H9 (cell line): Measurements from ENCODE around the gene LCNL1. TPM values are rescaled to one million over a fixed set of nuclear protein-coding genes. Genes with fewer than 3 reads are reported as not detected.

Experiments
- DNase-seq: peaks from one replicate; pipeline ENCODE4 v3.0.0-alpha.2; 2017
- H2AFZ ChIP-seq: one replicate; pipeline ENCODE4 v1.6.1; 2013; ENCODE audit warnings: mild to moderate bottlenecking, low read length, control low read depth, moderate library complexity
- H2AK5ac ChIP-seq: 2 replicates; pipeline ENCODE4 v1.6.1; 2013; ENCODE audit warnings: low read length, control low read depth, mixed read lengths; ENCODE audit not compliant: insufficient read length
- H2BK120ac ChIP-seq: one replicate; pipeline ENCODE4 v1.6.1; 2013; ENCODE audit warnings: low read depth, mild to moderate bottlenecking, low read length, control low read depth, inconsistent platforms; ENCODE audit not compliant: poor library complexity, severe bottlenecking
- H2BK12ac ChIP-seq: 2 replicates; pipeline ENCODE4 v1.6.1; 2013; ENCODE audit warnings: low read length, control low read depth, mixed read lengths, low read depth; ENCODE audit not compliant: insufficient read length
- H2BK15ac ChIP-seq: 2 replicates; pipeline ENCODE4 v1.6.1; 2013; ENCODE audit warnings: low read depth, low read length, control low read depth
- H2BK20ac ChIP-seq: one replicate; pipeline ENCODE4 v1.6.1; 2013; ENCODE audit warnings: low read depth, mild to moderate bottlenecking, low read length, control low read depth, inconsistent platforms; ENCODE audit not compliant: poor library complexity, severe bottlenecking
- H2BK5ac ChIP-seq: 2 replicates; pipeline ENCODE4 v1.6.1; 2013; ENCODE audit warnings: low read length, control low read depth, mixed read lengths; ENCODE audit not compliant: insufficient read length
- H3K14ac ChIP-seq: 2 replicates; pipeline ENCODE4 v1.6.1; 2013; ENCODE audit warnings: low read length, control low read depth; ENCODE audit not compliant: insufficient read depth
- H3K18ac ChIP-seq: 2 replicates; pipeline ENCODE4 v1.6.1; 2013; ENCODE audit warnings: low read depth, mild to moderate bottlenecking, mixed read lengths, low read length, control low read depth; ENCODE audit not compliant: insufficient read length
- H3K23ac ChIP-seq: 2 replicates; pipeline ENCODE4 v1.6.1; 2013; ENCODE audit warnings: low read length, control low read depth, mixed read lengths, low read depth; ENCODE audit not compliant: insufficient read length
- H3K23me2 ChIP-seq: 2 replicates; pipeline ENCODE4 v1.6.1; 2013; ENCODE audit warnings: low read depth, mild to moderate bottlenecking, mixed read lengths, low read length, control low read depth; ENCODE audit not compliant: insufficient read length, poor library complexity, severe bottlenecking
- H3K27ac ChIP-seq: 2 replicates; pipeline ENCODE4 v1.5.1; 2013; ENCODE audit warnings: low read length, control low read depth, mixed read lengths, low read depth; ENCODE audit not compliant: insufficient read length
- H3K27me3 ChIP-seq: 2 replicates; pipeline ENCODE4 v1.6.1; 2013; ENCODE audit warnings: low read length, control low read depth, inconsistent platforms; ENCODE audit not compliant: insufficient read depth
- H3K4ac ChIP-seq: 2 replicates; pipeline ENCODE4 v1.6.1; 2013; ENCODE audit warnings: low read depth, mild to moderate bottlenecking, control low read depth, inconsistent platforms, low read length, moderate library complexity
- H3K4me1 ChIP-seq: 2 replicates; pipeline ENCODE4 v1.6.1; 2013; ENCODE audit warnings: low read length, control low read depth, inconsistent platforms; ENCODE audit not compliant: insufficient read depth
- H3K4me2 ChIP-seq: 2 replicates; pipeline ENCODE4 v1.6.1; 2013; ENCODE audit warnings: low read length, control low read depth, mixed read lengths; ENCODE audit not compliant: insufficient read length, insufficient read depth
- H3K56ac ChIP-seq: 2 replicates; pipeline ENCODE4 v1.6.1; 2013; ENCODE audit warnings: low read depth, mild to moderate bottlenecking, mixed read lengths, low read length, control low read depth; ENCODE audit not compliant: insufficient read length
- H3K79me1 ChIP-seq: 2 replicates; pipeline ENCODE4 v1.6.1; 2013; ENCODE audit warnings: low read depth, mild to moderate bottlenecking, moderate library complexity, low read length, control low read depth, inconsistent platforms; ENCODE audit not compliant: insufficient read depth, poor library complexity, severe bottlenecking
- H3K79me2 ChIP-seq: 2 replicates; pipeline ENCODE4 v1.6.1; 2013; ENCODE audit warnings: low read length, control low read depth, inconsistent platforms; ENCODE audit not compliant: insufficient read depth
- H3K9ac ChIP-seq: 2 replicates; pipeline ENCODE4 v1.6.1; 2013; ENCODE audit warnings: low read length, control low read depth, mixed read lengths; ENCODE audit not compliant: insufficient read length; ENCODE audit errors: extremely low read depth
- H3K9me3 ChIP-seq: one replicate; pipeline ENCODE4 v1.6.1; 2013; ENCODE audit warnings: low read depth, low read length, inconsistent platforms; ENCODE audit not compliant: control insufficient read depth
- H3T11ph ChIP-seq: one replicate; pipeline ENCODE4 v1.6.1; 2013; ENCODE audit warnings: mild to moderate bottlenecking, low read length, control low read depth, inconsistent platforms
- H4K20me1 ChIP-seq: one replicate; pipeline ENCODE4 v1.6.1; 2013; ENCODE audit not compliant: control insufficient read depth, insufficient read length, insufficient read depth
- H4K5ac ChIP-seq: 2 replicates; pipeline ENCODE4 v1.6.1; 2013; ENCODE audit warnings: low read depth, mild to moderate bottlenecking, mixed read lengths, low read length, control low read depth; ENCODE audit not compliant: insufficient read length
- H4K8ac ChIP-seq: replicated peaks from 2 replicates; pipeline ENCODE4 v1.6.1; 2013; ENCODE audit warnings: low read length, control low read depth, mixed read lengths, low read depth; ENCODE audit not compliant: insufficient read length
- H4K91ac ChIP-seq: 2 replicates; pipeline ENCODE4 v1.6.1; 2013; ENCODE audit warnings: low read depth, mild to moderate bottlenecking, moderate library complexity, mixed read lengths, low read length, control low read depth; ENCODE audit not compliant: insufficient read length
- H3K27ac Mint-ChIP-seq, 3 experiments: 2 replicates in 2 of 3; 3 replicates in 1 of 3; pipeline ENCODE4 v1.8.0; 2020 to 2021; ENCODE audit warnings: mixed read lengths in 3 of 3, mild to moderate bottlenecking in 1 of 3, moderate library complexity in 1 of 3
- H3K27me3 Mint-ChIP-seq: 2 replicates; pipeline ENCODE4 v1.8.0; 2021; ENCODE audit warnings: low read depth, mild to moderate bottlenecking, moderate library complexity, mixed read lengths
- H3K36me3 Mint-ChIP-seq, 3 experiments: 2 replicates in 2 of 3; 3 replicates in 1 of 3; pipeline ENCODE4 v1.8.0; 2020 to 2021; ENCODE audit warnings: low read depth in 3 of 3, mixed read lengths in 3 of 3; ENCODE audit not compliant: insufficient read depth in 1 of 3
- H3K4me1 Mint-ChIP-seq, 2 experiments: 2 replicates each; pipeline ENCODE4 v1.8.0; 2020; ENCODE audit warnings: mixed read lengths in 2 of 2
- H3K4me3 Mint-ChIP-seq, 2 experiments: 2 replicates in 1 of 2; 3 replicates in 1 of 2; pipeline ENCODE4 v1.8.0; 2020 to 2021; ENCODE audit warnings: mild to moderate bottlenecking in 2 of 2, mixed read lengths in 2 of 2, moderate library complexity in 1 of 2
- H3K9me3 Mint-ChIP-seq, 2 experiments: 2 replicates in 1 of 2; 3 replicates in 1 of 2; pipeline ENCODE4 v1.8.0; 2020; ENCODE audit warnings: mild to moderate bottlenecking in 2 of 2, mixed read lengths in 2 of 2, moderate library complexity in 1 of 2
- CTCF ChIP-seq: fragments of 200-600 bp; sonication (generic); conservative IDR thresholded peaks from 3 replicates; pipeline ENCODE4 v1.8.0; 2021; ENCODE audit warnings: antibody characterized with exemption, mild to moderate bottlenecking
- WGBS: extraction: QIAGEN DNeasy Blood & Tissue Kit; methylation state at CpG from one replicate; pipeline ENCODE4 v1.1.7; 2013; ENCODE audit warnings: missing lambda C conversion rate, low lambda C conversion rate, mixed read lengths; ENCODE audit not compliant: insufficient read length; ENCODE audit errors: extremely low coverage; 5-methylcytosine and 5-hydroxymethylcytosine counted together
- total RNA-seq: library from RNA; stranded (reverse); gene quantifications from 2 replicates; pipeline ENCODE4 v1.2.1, GENCODE V29; 2021

Gene LCNL1
- total RNA-seq, 1 experiment from 2014 or later: 0.20 TPM

DNA sequence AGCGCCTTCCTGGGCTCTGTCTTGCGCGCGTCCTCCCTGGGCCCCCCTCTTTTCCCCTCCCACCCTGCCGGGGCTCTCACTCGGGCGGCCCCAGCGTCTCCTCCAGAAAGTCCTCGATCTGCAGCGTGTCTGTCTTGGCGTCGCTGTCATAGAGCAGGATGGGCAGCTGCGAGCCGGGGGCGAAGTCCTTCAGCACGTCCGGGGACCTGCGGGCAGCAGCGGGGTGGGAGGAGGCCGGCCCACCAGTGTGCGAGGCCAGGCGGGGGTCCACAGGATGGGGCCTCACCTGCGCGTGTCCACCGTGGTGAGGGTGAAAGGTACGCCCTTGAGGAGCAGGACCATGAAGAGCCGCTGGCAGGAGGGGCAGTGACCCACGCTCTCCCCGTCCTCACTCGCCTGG, 12.6 kb downstream of the LCNL1 start:
- Histone ChIP-seq H3K23me2 (peaks cover 6% of the 10 kb centered on the region), H3K9me3 (no peaks in the 10 kb centered on the region), H3K9ac (no peak overlapping the region), H3K18ac (no peak overlapping the region), H4K5ac (no peak overlapping the region), H4K20me1 (no peaks in the 10 kb centered on the region), H3K27ac (no peak overlapping the region), H3K79me2 (no peaks in the 10 kb centered on the region), H3T11ph (no peak overlapping the region), H2AK5ac (no peak overlapping the region), H3K56ac (no peak overlapping the region), H3K79me1 (no peaks in the 10 kb centered on the region), H3K14ac (no peak overlapping the region), H3K4ac (no peak overlapping the region), H3K4me1 (no peaks in the 10 kb centered on the region), H4K8ac (no peak overlapping the region), H2BK120ac (no peak overlapping the region), H3K23ac (no peak overlapping the region), H2BK5ac (no peak overlapping the region), H3K4me2 (no peak overlapping the region), H3K27me3 (no peaks in the 10 kb centered on the region), H2AFZ (no peak overlapping the region), H4K91ac (no peak overlapping the region), H2BK20ac (no peak overlapping the region), H2BK12ac (no peak overlapping the region), H2BK15ac (no peak overlapping the region)
- Mint-ChIP-seq H3K4me1 (peaks cover 9 to 12% of the 10 kb centered on the region in 2 experiments), H3K27ac (no peak overlapping the region), H3K9me3 (peaks cover 9 to 10% of the 10 kb centered on the region in 2 experiments; a peak in 3 of 5 replicates), H3K36me3 (peaks cover 2 to 8% (median 2%) of the 10 kb centered on the region in 3 experiments; a peak in 5 of 7 replicates), H3K27me3 (peaks cover 19% of the 10 kb centered on the region), H3K4me3 (no peak overlapping the region)
- TF ChIP-seq CTCF: no peak
- no peak for DNase-seq
- no CpG with 5 or more reads among the region's 30 CpGs for WGBS
